ENCODE data around the gene SHCBP1L. TPM values are rescaled to one million over a fixed set of nuclear protein-coding genes. Genes with fewer than 3 reads are reported as not detected.

SHCBP1L gene
- total RNA-seq, 2 experiments from 2014 or later, result 1.5 TPM; not detected in 1

DNA sequence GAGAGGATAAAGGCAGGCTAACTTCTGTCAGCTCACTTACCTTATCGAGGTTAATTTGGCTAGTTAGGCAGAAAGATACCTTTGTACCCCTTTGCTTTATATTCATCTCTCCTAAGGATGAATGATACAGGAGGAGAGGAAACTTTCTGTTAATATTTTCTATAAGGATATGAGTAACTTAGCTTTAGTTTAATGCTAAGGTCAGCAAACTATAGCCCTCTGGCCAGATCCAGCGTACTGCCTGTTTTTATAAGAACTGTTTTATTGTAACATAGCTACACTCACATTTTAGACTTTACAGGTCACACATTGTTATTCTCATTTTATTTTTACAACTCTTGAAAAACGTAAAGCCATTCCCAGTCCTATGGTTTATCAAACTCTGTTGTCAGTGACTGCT is 95.8 kb downstream of the SHCBP1L start:
- H3K4me2 ChIP-seq (ENCODE audit: low read length), result no peak overlapping the region
- H3K4me1 ChIP-seq (ENCODE audit: insufficient read depth, low read length, poor library complexity, severe bottlenecking), result no peaks in the 10 kb centered on the region
- H3K36me3 ChIP-seq (ENCODE audit: insufficient read depth, low read length), result peaks cover 99% of the 10 kb centered on the region
- DNase-seq (ENCODE audit: low spot score), result no peak
- H3K9me3 ChIP-seq (ENCODE audit: low read length), result no peaks in the 10 kb centered on the region
- no peaks in the 10 kb centered on the region for H3K9me2 ChIP-seq (ENCODE audit: insufficient read depth, low read length)
- ChIA-PET POLR2A (interaction anchor here (2.2 kb wide), 1 partner anchor 10 kb away, joined by 6 read pairs; no protein-coding TSS in a partner anchor), CTCF (ENCODE audit: unreplicated experiment) (no interaction called here)
- intact Hi-C loops (cut with micrococcal nuclease; ENCODE audit: unreplicated experiment), result no loop called here
- TF ChIP-seq, protein P1, sequence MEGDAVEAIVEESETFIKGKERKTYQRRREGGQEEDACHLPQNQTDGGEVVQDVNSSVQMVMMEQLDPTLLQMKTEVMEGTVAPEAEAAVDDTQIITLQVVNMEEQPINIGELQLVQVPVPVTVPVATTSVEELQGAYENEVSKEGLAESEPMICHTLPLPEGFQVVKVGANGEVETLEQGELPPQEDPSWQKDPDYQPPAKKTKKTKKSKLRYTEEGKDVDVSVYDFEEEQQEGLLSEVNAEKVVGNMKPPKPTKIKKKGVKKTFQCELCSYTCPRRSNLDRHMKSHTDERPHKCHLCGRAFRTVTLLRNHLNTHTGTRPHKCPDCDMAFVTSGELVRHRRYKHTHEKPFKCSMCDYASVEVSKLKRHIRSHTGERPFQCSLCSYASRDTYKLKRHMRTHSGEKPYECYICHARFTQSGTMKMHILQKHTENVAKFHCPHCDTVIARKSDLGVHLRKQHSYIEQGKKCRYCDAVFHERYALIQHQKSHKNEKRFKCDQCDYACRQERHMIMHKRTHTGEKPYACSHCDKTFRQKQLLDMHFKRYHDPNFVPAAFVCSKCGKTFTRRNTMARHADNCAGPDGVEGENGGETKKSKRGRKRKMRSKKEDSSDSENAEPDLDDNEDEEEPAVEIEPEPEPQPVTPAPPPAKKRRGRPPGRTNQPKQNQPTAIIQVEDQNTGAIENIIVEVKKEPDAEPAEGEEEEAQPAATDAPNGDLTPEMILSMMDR (conservative IDR thresholded peaks at IDR 0.05; ENCODE audit: low read length), result no peak
- no peak for TF ChIP-seq EZH2phosphoT487 (IDR thresholded peaks at IDR 0.05; ENCODE audit: borderline replicate concordance, low read depth, low read length)
- peaks cover 55% of the 10 kb centered on the region for H3K79me2 ChIP-seq (ENCODE audit: insufficient read depth, low read depth, low read length)
- no peak overlapping the region for H3K27ac ChIP-seq (ENCODE audit: low read depth, low read length, poor library complexity, severe bottlenecking)
- H3K4me3 ChIP-seq (ENCODE audit: low read depth, low read length, poor library complexity, severe bottlenecking), result no peak overlapping the region
- peaks cover 43% of the 10 kb centered on the region for H4K20me1 ChIP-seq (ENCODE audit: insufficient read depth, low read length)
- no TSS peak for BruUV-seq (replicated peaks)
- no peak overlapping the region for H2AFZ ChIP-seq (ENCODE audit: low read length)

DNA sequence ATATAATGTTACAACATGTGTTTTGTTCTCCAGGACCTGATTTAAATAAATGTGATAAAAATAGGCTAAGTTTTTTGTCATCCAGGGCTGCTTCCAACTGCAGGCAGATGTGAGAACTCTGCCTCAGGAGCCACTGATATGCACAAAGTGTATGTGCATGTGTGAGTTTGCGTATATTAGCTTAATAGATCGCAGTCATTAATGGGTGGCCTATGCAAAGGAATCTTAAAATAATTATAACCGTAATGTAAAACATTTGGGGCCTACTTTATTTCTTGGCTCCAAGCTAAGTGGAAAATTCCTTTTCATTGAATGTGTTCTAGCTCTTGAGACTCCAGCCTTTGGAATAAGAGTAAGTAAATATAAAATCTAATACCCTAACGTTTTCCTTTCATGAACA is 97.1 kb downstream of the SHCBP1L start:
- no peaks in the 10 kb centered on the region for H3K9me3 ChIP-seq (ENCODE audit: low read length)
- H3K4me3 ChIP-seq (ENCODE audit: low read depth, low read length, poor library complexity, severe bottlenecking), result no peak overlapping the region
- H3K4me2 ChIP-seq (ENCODE audit: low read length), result no peak overlapping the region
- peaks cover 62% of the 10 kb centered on the region for H3K79me2 ChIP-seq (ENCODE audit: insufficient read depth, low read depth, low read length)
- no peak for TF ChIP-seq EZH2phosphoT487 (IDR thresholded peaks at IDR 0.05; ENCODE audit: borderline replicate concordance, low read depth, low read length)
- TF ChIP-seq, protein P1 (conservative IDR thresholded peaks at IDR 0.05; ENCODE audit: low read length), result no peak
- no peaks in the 10 kb centered on the region for H3K4me1 ChIP-seq (ENCODE audit: insufficient read depth, low read length, poor library complexity, severe bottlenecking)
- peaks cover 100% of the 10 kb centered on the region for H3K36me3 ChIP-seq (ENCODE audit: insufficient read depth, low read length)
- intact Hi-C loops (cut with micrococcal nuclease; ENCODE audit: unreplicated experiment), result no loop called here
- ChIA-PET CTCF (ENCODE audit: unreplicated experiment) (no interaction called here), POLR2A (interaction anchor here (1.0 kb wide), 1 partner anchor 12 kb away, joined by 3 read pairs; no protein-coding TSS in a partner anchor)
- no peak overlapping the region for H2AFZ ChIP-seq (ENCODE audit: low read length)
- TSS peak; percentile 7 for BruUV-seq (replicated peaks)
- no peak overlapping the region for H3K27ac ChIP-seq (ENCODE audit: low read depth, low read length, poor library complexity, severe bottlenecking)
- H3K9me2 ChIP-seq (ENCODE audit: insufficient read depth, low read length), result no peaks in the 10 kb centered on the region
- peaks cover 47% of the 10 kb centered on the region for H4K20me1 ChIP-seq (ENCODE audit: insufficient read depth, low read length)
- DNase-seq (ENCODE audit: low spot score), result no peak

DNA sequence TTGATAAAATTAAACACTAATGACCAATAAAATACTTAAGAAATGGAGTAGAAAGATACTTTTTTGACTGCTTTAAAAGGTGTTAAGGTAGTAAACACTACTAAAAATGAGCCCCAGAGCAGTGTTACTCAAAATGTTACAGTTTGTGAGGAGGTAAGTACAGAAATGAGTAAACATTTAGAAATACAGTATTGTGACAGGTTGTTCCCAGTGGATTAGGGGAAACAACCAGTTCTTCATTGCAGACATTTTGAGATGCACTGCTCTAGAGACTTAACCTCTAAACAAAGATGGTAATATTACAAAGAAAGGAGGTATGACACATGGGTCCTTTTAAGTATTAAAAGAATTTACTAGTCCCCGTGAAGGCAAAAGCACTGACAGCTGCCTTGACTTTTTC is 101.1 kb downstream of the SHCBP1L start:
- CTCF ChIA-PET (ENCODE audit: unreplicated experiment), result no interaction called here

More for the DNA sequence above, 101.1 kb downstream of the SHCBP1L start:
- DNase-seq (ENCODE audit: low spot score), result no peak
- Histone ChIP-seq H4K20me1 (ENCODE audit: insufficient read depth, low read length) (peaks cover 73% of the 10 kb centered on the region), H3K4me2 (ENCODE audit: low read length) (no peak overlapping the region), H3K4me1 (ENCODE audit: insufficient read depth, low read length, poor library complexity, severe bottlenecking) (no peaks in the 10 kb centered on the region), H3K79me2 (ENCODE audit: insufficient read depth, low read depth, low read length) (peaks cover 91% of the 10 kb centered on the region), H2AFZ (ENCODE audit: low read length) (no peak overlapping the region), H3K36me3 (ENCODE audit: insufficient read depth, low read length) (peaks cover 100% of the 10 kb centered on the region), H3K4me3 (ENCODE audit: low read depth, low read length, poor library complexity, severe bottlenecking) (no peak overlapping the region), H3K9me2 (ENCODE audit: insufficient read depth, low read length) (no peaks in the 10 kb centered on the region), H3K9me3 (ENCODE audit: low read length) (no peaks in the 10 kb centered on the region), H3K27ac (ENCODE audit: low read depth, low read length, poor library complexity, severe bottlenecking) (no peak overlapping the region)
- no TSS peak for BruUV-seq (replicated peaks)
- no peak for TF ChIP-seq EZH2phosphoT487 (IDR thresholded peaks at IDR 0.05; ENCODE audit: borderline replicate concordance, low read depth, low read length)
- TF ChIP-seq, protein P1 (conservative IDR thresholded peaks at IDR 0.05; ENCODE audit: low read length), result no peak
- intact Hi-C loops (cut with micrococcal nuclease; ENCODE audit: unreplicated experiment), result no loop called here
- POLR2A ChIA-PET, result no interaction called here
